Medulla oblongata (tissue), 1 donor: ENCODE data around the gene SLC39A9.
A peak's percentile ranks its signal among the peaks of the same experiment; 100 is the strongest.

ENCODE experiments used
- DNase-seq: peaks from one replicate; pipeline ENCODE4 v3.0.0-alpha.2; 2015; ENCODE audit errors: extremely low spot score

The SLC39A9 gene

GRCh38 chr14:69398053-69398817 is at the start of gene SLC39A9, which contains the start of gene ERH:
TSS of gene SLC39A9 (plus strand) at chr14:69398692. CDS start at chr14:69399370, 678 bp downstream.
TSS of gene ERH (minus strand) at chr14:69398299. CDS start at chr14:69398233, 66 bp downstream.
- DNase-seq = peak; percentile 99

GRCh38 chr14:69349091-69349777 is 49.3 kb upstream of the SLC39A9 start:
- no peak for DNase-seq

- no peak for DNase-seq
Measured at GRCh38 chr14:69350892-69351291, 47.6 kb upstream of the SLC39A9 start.

- DNase-seq = no peak
Measured at GRCh38 chr14:69351385-69351784, 47.1 kb upstream of the SLC39A9 start.

GRCh38 chr14:69351911-69352310 is 46.6 kb upstream of the SLC39A9 start:
- DNase-seq = no peak

- DNase-seq = no peak
Measured at GRCh38 chr14:69353168-69353567, 45.3 kb upstream of the SLC39A9 start.

- no peak for DNase-seq
Measured at GRCh38 chr14:69354383-69355153, 43.9 kb upstream of the SLC39A9 start.

GRCh38 chr14:69355154-69355597 is 43.3 kb upstream of the SLC39A9 start:
- DNase-seq = no peak

GRCh38 chr14:69355607-69356281 is 42.7 kb upstream of the SLC39A9 start:
- DNase-seq = peak; percentile 5

GRCh38 chr14:69356903-69357543 is 41.5 kb upstream of the SLC39A9 start:
- no peak for DNase-seq

GRCh38 chr14:69357544-69358200 is 40.8 kb upstream of the SLC39A9 start:
- no peak for DNase-seq

- no peak for DNase-seq
Measured at GRCh38 chr14:69358233-69358963, 40.1 kb upstream of the SLC39A9 start.

- no peak for DNase-seq
Measured at GRCh38 chr14:69358966-69359365, 39.5 kb upstream of the SLC39A9 start.

GRCh38 chr14:69360438-69361108 is 37.9 kb upstream of the SLC39A9 start:
- no peak for DNase-seq

- peak; percentile 65 for DNase-seq
Measured at GRCh38 chr14:69363055-69363454, 35.4 kb upstream of the SLC39A9 start.

GRCh38 chr14:69363964-69364363 is 34.5 kb upstream of the SLC39A9 start:
- peak; percentile 52 for DNase-seq

- DNase-seq = no peak
Measured at GRCh38 chr14:69364378-69364777, 34.1 kb upstream of the SLC39A9 start.

GRCh38 chr14:69366069-69366468 is 32.4 kb upstream of the SLC39A9 start:
- DNase-seq = no peak

GRCh38 chr14:69366761-69367160 is 31.7 kb upstream of the SLC39A9 start:
- no peak for DNase-seq
